ENCODE data around the gene BDP1.
"Not testable (repeated sequence)": the region's sequence is repeated elsewhere in the genome, so short reads cannot be mapped to it uniquely, and the experiment has no call there.

Gene BDP1

GRCh38 chr5:71475788-71476384 is 20.4 kb downstream of the BDP1 start:
- peak; percentile 17 for DNase-seq

DNA sequence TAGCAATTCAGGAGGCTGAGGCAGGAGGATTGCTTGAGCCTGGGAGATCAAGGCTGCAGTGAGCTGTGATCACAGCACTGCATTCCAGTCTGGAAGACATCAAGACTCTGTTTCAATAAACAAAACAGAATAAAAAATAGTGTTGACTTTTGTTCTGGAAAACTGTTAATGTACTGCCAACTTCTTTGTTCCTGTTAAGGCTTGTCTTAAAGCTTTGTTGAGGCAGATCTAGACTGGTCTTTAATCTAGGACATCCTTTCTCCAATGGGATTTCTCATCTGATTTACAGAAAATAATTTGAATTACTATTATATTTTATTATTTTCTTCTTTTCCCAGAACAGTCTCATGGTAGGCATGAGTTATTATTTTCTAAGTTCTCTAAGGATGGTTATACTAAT is 26.0 kb downstream of the BDP1 start:
- DNase-seq: no peak

DNA sequence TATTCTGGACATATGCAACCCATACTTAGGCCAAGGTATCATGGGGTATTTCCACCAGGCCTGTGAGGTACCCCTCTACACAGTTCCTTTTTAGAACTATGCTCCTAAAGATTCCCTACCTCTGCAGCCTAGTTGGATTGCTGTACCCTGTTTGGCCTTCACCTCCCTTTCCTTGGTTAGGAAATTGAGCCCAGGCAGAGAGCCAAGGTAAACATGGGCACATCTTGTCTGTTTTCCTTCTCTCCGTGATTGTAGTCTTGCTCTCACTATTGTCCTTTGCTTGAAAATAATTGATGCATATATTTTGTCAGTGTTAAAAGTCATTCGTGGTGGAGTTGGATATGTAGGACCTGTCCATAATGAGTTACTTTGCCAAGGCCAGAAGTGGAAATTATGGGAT is 26.7 kb downstream of the BDP1 start:
- peak; percentile 23 for DNase-seq

DNA sequence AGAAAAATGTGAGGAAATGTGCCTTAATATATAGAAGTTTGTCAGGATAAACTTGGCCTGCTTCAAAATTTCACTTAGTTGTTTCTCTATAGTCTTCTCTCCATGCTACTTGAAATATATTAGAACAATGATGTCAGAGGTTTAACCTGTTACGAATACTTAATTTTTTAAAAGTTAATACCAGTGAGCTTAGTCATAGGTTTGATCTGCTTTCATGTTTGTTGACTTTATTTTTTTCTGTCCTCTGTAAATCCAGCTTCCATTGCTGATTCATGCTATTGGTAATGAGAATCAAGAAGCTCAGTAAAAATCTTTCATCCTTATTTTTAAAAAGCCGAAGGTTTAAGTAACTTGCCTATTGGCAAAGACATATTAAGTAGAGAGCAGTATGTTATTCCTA is 27.9 kb downstream of the BDP1 start:
- peak; percentile 69 for DNase-seq

DNA sequence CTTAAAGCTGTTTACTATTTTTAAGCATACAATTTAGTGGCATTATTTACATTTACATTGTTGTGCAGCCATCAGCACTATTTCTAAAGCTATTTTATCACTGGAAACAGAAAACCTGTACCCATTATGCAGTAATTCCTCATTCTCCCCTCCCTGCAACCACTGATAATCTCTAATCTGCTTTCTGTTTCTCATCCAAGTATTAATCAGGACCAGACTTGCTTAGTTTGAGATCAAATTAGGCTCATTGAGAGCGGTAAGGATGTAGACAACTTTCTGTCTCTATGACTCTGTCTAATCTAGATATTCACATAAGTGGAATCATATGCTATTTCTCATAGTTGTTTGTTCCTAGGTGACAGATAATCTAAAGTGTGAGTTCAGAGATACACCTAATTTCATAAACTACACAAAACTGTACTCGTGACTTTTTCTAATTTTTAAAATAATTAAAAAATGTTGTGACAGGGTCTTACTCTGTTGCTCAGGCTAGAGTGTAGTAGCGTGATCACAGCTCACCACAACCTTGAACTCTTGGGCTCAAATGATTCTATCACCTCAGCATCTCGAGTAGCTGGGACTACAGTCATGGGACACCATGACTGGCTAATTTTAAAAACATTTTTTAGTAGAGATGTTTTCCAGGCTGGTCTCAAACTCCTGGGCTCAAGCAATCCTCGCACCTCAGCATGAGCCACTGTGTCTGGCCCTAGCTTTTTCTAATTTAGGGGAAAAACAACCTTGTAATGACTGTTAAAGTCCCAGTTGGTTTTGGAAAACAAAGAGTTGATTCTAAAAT is 37.6 kb downstream of the BDP1 start:
- DNase-seq: no peak

GRCh38 chr5:71494202-71494601 is 38.8 kb downstream of the BDP1 start:
- not testable (repeated sequence) for DNase-seq

DNA sequence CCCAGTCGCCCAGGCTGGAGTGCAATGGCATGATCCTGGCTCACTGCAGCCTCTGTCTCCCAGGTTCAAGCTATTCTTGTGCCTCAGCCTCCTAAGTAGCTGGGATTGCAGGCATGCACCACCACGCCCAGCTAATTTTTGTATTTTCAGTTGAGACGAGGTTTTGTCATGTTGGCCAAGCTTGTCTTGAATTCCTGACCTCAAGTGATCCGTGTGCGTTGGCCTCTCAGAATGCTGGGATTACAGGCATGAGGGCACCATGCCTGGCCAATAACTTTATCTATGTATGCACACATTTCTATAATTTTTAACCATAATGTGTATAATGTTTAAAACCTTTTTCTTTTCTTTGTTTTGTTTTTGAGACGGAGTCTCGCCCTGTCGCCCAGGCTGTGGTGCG is 43.3 kb downstream of the BDP1 start:
- DNase-seq: not testable (repeated sequence)

- DNase-seq: no peak
Measured at GRCh38 chr5:71503536-71503935, 48.1 kb downstream of the BDP1 start.

DNA sequence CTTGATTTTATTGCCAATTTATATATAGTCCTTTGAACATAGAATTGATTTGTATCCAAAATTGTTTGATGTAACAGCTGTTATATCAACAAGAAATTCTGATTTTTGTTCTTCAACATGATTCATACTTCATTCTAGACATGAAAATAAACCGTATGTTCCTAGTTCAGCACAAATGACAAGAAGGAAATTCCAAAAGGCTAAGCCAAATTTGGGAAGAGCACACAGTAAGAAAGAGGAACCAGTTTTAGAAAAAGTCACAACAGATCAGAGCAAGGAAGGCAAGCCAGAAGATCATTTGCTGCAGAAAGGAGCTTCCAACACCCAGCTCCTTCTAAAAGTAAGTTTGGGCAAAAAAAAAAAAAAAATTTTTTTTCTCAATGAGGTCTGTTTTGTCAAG is 66.7 kb downstream of the BDP1 start:
- no peak for DNase-seq

DNA sequence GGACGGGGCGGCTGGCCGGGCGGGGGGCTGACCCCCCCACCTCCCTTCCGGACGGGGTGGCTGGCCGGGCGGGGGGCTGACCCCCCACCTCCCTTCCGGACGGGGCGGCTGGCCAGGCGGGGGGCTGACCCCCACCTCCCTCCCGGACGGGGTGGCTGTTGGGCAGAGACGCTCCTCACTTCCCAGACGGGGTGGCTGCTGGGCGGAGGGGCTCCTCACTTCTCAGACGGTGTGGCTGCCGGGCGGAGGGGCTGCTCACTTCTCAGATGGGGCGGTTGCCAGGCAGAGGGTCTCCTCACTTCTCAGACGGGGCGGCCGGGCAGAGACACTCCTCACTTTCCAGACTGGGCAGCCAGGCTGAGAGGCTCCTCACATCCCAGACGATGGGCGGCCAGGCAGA is 70.2 kb downstream of the BDP1 start:
- DNase-seq: not testable (repeated sequence)

DNA sequence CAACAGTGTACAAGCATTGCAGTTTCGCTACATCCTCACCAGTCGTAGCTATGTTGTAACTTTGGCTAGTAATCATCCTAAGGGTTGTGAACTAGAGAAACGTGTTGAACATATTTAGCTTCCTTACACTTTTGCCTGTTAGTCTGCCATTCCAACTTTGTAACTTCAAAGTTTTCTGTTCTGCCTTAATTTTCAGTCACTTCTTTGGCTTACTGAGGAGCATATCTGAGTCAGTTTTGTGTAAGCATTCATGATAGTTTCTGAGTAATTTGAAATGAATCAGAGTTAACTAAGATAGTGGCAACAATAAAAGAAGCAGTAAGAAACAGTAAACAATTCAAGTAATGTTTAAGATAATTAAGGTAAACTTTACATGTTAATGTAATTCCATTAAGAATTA is 72.8 kb downstream of the BDP1 start:
- no peak for DNase-seq

DNA sequence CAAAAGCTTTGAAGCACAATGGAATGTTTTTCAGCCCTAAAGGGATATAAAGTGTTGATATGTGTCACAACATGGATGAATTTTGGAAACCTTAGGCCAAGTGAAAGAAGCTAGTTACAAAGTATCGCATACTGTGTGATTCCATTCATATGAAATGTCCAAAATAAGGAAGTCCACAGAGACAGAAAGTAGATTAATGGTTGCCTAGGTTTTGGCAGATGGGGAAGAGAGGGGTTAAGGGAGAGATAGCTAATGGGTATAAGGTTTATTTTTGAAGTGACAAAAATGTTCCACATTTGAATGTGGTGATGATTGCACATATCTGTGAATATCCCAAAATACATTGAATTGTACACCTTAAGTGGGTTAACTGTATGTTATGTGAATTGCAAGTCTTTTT is 74.2 kb downstream of the BDP1 start:
- no peak for DNase-seq

DNA sequence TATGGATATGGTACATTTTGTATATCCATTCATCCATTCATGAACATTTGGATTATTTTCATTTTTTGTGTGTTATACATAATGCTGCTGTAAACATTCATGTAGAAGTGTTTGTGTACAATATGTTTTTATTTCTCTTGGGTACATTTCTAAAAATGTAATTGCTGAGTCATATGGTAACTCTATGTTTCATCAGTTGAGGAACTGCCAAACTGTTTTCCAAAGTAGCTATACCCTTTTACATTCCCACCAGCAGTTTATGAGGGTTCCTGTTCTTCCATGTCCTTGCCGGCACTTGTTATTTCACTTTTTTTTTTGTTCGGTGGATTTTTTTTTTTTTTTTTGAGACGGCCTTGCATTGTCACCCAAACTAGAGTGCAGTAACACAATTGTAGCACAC is 77.7 kb downstream of the BDP1 start:
- peak; percentile 15 for DNase-seq

GRCh38 chr5:71533615-71534014 is 78.2 kb downstream of the BDP1 start:
- DNase-seq: peak; percentile 15

DNA sequence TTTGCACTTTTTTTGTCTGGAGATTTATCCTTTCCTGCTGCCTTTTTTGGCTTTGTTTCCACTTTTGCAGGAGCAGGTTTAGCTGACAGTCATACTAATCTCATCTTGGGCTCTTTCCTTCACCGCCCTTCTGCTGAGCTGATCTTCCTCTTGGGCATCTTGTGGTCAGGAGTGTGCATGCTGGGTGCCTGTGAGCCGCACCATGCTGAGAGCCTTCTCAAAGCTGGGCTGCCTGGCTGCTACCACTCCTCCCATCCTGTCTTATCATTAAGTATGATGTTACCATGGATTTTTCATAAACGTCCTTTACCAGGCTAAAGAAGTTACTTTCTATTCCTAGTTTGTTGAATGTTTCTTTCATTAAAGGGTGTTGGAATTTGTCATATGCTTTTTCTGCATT is 82.2 kb downstream of the BDP1 start:
- DNase-seq: no peak

GRCh38 chr5:71550885-71551284 is 95.4 kb downstream of the BDP1 start:
- not testable (repeated sequence) for DNase-seq

DNA sequence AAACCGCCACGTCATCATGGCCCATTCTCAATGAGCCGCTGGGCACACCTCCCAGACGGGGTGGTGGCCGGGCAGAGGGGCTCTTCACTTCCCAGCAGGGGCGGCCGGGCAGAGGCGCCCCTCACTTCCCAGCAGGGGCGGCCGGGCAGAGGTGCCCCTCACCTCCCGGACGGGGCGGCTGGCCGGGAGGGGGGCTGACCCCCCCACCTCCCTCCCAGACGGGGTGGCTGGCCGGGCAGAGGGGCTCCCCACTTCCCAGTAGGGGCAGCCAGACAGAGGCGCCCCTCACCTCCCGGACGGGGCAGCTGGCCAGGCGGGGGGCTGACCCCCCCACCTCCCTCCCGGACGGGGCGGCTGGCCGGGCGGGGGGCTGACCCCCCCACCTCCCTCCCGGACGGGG is 96.1 kb downstream of the BDP1 start:
- not testable (repeated sequence) for DNase-seq

- not testable (repeated sequence) for DNase-seq
Measured at GRCh38 chr5:71552026-71552749, 96.7 kb downstream of the BDP1 start.

DNA sequence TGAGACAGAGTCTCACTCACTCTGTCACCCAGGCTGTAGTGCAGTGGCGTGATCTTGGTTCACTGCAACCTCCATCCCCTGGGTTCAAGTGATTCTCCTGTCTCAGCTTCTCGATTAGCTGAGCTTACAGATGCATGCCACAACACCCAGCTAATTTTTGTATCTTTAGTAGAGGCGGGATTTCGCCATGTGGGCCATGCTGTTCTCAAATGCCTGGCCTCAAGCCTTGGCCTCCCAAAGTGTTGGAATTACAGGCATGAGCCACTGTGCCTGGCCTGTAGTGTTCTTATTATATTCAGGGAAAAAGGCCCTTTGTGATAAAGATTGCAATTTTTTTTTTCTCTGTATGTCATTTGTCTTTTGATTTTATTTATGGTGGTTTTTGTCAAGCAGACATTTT is 107.7 kb downstream of the BDP1 start:
- DNase-seq: no peak

GRCh38 chr5:71564895-71565294 is 109.4 kb downstream of the BDP1 start:
- DNase-seq: no peak

DNA sequence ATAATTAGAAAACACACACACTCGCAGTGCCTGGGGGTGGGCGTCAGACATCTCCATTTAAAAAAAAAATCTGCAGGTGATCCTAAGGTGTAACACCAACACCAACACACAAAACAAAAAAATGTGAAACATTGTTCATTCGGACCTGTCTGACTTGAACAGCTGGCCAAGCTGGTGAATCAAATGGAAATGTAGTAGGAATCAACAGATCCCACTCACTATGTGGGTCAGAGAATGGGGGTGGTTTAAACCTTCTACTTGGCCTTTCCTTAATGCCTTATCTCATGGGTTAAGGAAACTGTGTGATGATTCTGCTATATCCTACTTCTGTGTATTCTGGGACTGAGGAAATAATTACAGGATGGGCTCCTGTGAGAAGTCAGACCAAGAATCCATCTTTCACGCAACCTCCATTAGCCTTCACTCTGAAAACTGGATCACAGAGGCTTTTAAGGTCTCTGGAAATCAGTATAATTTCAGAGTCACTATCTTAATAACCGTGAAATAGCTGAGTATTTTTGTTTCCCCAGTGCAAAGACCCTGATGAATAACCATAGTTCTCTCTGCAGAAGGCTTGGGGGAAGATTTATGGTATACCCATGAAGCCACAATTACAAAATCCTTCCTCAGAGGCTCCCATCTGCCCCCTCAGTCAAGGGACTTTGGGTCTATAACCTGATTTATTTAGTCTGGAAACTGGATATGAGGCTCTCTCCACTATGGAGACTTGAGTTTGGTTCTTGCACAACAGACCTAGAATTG is 114.5 kb downstream of the BDP1 start:
- no peak for DNase-seq

DNA sequence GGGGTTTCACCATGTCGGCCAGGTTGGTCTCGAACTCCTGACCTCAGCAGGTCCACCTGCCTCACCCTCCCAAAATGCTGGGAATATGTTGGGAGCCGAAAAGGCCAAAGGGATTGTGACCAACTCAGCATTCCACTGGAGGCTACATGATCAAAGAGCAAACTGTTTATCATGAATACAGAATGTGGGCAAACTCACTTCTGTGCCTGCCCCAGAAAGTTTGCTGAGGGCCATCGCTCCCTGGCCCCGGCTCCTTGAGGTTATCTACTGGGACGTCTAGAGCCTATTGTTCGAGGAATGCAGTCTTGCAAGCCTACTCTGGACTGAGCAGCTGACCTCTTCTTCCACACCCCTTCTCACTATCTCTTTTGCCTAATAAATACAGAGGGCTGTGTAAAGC is 116.4 kb downstream of the BDP1 start:
- DNase-seq: not testable (repeated sequence)

DNA sequence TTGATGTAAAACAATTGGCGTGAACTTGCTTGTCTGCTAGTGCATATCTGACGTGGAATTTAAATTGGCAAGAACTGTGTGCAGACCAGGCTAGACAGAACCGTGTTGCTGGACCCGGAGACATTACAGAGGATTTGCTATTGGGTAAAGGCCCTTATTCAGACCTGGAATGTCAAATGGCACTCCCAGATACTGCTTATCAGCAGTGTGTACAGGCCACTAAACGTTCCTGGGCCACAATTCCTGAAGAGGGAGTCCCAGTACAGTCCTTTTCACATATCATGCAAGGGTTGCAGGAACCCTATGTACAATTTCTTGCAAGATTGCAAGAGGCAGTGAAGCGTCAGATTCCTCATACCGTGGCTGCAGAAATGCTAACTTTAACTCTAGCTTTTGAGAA is 118.1 kb downstream of the BDP1 start:
- DNase-seq: no peak

All from fibroblast of skin of right biceps (primary cell).